ENCODE data around the gene LGSN. TPM values are rescaled to one million over a fixed set of nuclear protein-coding genes. Genes with fewer than 3 reads are reported as not detected.
"Not testable (repeated sequence)": the region's sequence is repeated elsewhere in the genome, so short reads cannot be mapped to it uniquely, and the experiment has no call there.

LGSN gene
- total RNA-seq, 1 donor from 2014 or later: not detected

DNA sequence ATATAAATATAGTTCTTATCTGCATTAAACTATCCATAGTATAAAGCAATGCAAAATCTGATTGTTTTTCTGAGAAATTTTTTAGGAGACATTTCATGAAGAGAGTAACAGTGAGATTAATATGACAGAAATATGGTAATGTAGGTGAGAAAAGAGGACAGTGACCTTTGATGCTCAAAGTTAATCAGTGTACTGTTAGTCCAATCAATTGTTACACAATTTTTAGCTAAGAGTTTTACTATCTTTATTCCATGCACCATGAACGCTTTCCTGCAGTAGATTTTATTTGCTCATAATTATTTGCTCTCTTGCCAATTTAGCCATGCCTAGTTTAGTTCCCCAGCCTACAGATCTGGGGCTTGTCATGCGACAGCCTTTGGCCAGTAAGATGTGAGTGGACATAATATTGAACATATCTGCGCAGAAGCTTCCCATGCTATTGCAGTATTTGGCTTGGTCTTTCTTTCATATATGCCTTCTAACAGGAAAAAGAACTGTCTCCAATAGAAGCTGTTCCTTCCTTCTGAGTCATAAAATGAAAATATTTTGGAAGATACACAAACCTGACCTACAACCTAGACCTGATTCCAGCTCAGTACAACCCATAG, 69.8 kb downstream of the LGSN start:
- H3K27me3 Mint-ChIP-seq (ENCODE audit: low read depth): no peaks in the 10 kb centered on the region

DNA sequence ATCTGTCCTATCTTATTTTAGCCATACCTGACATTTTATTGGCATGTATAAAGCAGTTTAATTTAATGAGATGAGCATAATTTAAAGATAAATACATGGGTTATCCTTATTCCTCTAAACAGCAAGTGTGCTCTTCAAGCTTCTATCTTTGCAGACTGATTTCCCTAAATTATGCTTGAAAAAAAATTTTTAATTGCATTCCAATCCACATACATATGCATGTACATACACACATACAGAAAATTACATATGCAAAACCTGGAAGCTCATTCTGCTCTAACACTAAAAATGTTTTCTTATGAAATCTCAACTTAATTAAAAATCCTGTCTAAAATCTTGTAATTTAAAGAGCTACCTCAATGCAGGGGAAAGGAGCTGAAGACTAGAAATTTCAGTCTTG, 73.2 kb downstream of the LGSN start:
- TF ChIP-seq, protein P1, sequence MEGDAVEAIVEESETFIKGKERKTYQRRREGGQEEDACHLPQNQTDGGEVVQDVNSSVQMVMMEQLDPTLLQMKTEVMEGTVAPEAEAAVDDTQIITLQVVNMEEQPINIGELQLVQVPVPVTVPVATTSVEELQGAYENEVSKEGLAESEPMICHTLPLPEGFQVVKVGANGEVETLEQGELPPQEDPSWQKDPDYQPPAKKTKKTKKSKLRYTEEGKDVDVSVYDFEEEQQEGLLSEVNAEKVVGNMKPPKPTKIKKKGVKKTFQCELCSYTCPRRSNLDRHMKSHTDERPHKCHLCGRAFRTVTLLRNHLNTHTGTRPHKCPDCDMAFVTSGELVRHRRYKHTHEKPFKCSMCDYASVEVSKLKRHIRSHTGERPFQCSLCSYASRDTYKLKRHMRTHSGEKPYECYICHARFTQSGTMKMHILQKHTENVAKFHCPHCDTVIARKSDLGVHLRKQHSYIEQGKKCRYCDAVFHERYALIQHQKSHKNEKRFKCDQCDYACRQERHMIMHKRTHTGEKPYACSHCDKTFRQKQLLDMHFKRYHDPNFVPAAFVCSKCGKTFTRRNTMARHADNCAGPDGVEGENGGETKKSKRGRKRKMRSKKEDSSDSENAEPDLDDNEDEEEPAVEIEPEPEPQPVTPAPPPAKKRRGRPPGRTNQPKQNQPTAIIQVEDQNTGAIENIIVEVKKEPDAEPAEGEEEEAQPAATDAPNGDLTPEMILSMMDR (IDR thresholded peaks at IDR 0.05; ENCODE audit: unreplicated experiment): no peak
- no peak overlapping the region for H3K4me3 Mint-ChIP-seq
- H3K36me3 Mint-ChIP-seq: no peaks in the 10 kb centered on the region
- no peaks in the 10 kb centered on the region for H3K4me1 Mint-ChIP-seq
- H3K27me3 Mint-ChIP-seq (ENCODE audit: low read depth): no peaks in the 10 kb centered on the region
- no peak overlapping the region for H3K27ac Mint-ChIP-seq
- DNase-seq (ENCODE audit: low spot score in 2 of 2, unreplicated experiment in 2 of 2): no peak
- H3K9me3 Mint-ChIP-seq: no peaks in the 10 kb centered on the region

More for the DNA sequence above, 69.8 kb downstream of the LGSN start:
- TF ChIP-seq, protein P1 (IDR thresholded peaks at IDR 0.05; ENCODE audit: unreplicated experiment): no peak
- Mint-ChIP-seq H3K4me3 (no peak overlapping the region), H3K4me1 (no peaks in the 10 kb centered on the region), H3K36me3 (no peaks in the 10 kb centered on the region), H3K27ac (no peak overlapping the region), H3K9me3 (peaks cover 4% of the 10 kb centered on the region)
- DNase-seq (ENCODE audit: low spot score in 2 of 2, unreplicated experiment in 2 of 2): no peak

DNA sequence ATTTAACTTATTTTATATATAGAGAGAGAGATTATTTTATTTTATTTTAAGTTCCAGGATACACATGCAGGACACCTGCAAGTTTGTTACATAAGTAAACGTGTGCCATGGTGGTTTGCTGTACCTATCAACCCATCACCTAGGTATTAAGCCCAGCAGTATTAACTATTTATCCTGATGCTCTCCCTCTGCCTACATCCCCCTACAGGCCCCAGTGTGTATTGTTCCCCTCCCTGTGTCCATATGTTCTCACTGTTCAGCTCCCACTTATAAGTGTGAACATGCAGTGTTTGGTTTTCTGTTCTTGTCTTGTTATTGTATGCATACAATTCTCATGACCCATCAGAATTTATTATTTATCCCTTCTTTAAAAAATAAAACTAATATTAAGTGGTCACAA, 73.9 kb downstream of the LGSN start:
- H3K4me3 Mint-ChIP-seq: no peak overlapping the region
- no peak for DNase-seq (ENCODE audit: low spot score in 2 of 2, unreplicated experiment in 2 of 2)
- H3K27me3 Mint-ChIP-seq (ENCODE audit: low read depth): no peaks in the 10 kb centered on the region
- H3K36me3 Mint-ChIP-seq: no peaks in the 10 kb centered on the region
- H3K27ac Mint-ChIP-seq: no peak overlapping the region
- no peaks in the 10 kb centered on the region for H3K9me3 Mint-ChIP-seq
- TF ChIP-seq, protein P1 (IDR thresholded peaks at IDR 0.05; ENCODE audit: unreplicated experiment): no peak
- no peaks in the 10 kb centered on the region for H3K4me1 Mint-ChIP-seq

DNA sequence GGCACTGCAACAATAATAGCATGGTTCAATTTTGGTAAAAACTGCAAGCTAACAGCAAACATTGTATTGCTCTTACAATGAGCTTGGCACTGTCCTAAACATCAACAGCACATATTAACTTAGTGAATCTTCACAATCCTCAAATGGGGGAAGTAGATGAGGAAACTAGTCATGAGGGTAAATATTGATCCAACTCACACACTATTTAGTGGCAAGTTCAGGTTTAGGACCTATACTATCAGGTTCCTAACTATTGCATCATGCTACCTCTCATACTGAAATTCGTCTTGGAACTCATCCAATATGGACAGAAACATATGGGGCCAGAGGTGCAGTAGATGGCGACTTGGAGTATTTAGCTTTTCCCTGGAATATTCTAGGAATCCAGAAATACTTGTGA, 74.4 kb downstream of the LGSN start:
- Mint-ChIP-seq H3K27ac (no peak overlapping the region), H3K4me3 (no peak overlapping the region), H3K36me3 (no peaks in the 10 kb centered on the region), H3K27me3 (ENCODE audit: low read depth) (no peaks in the 10 kb centered on the region), H3K4me1 (no peaks in the 10 kb centered on the region), H3K9me3 (no peaks in the 10 kb centered on the region)
- DNase-seq (ENCODE audit: low spot score in 2 of 2, unreplicated experiment in 2 of 2): no peak
- TF ChIP-seq, protein P1 (IDR thresholded peaks at IDR 0.05; ENCODE audit: unreplicated experiment): no peak

DNA sequence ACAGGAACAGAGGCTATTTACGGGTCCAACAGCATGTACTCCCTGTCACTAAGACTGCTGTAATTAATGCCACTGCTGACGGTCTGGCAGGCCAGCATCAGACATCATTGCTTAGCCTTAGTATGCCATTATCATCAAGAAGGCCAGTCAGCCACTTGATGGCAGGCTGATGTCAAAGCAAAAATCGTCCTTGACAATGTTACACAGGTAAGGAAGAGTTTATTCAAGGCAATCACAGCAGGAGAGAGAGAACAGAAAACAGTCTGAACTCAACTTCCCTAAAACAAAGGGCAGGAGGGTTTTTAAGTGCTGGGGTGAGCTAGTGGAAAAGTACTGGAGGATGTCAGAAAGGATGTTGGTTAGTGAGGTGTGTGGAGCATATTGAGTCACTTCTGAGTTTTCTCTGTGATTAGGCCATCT, 83.4 kb downstream of the LGSN start:
- Mint-ChIP-seq H3K27me3 (ENCODE audit: low read depth) (no peaks in the 10 kb centered on the region), H3K4me3 (no peak overlapping the region), H3K9me3 (peaks cover 33% of the 10 kb centered on the region), H3K27ac (no peak overlapping the region), H3K36me3 (no peaks in the 10 kb centered on the region), H3K4me1 (no peaks in the 10 kb centered on the region)
- TF ChIP-seq, protein P1 (IDR thresholded peaks at IDR 0.05; ENCODE audit: unreplicated experiment): no peak
- DNase-seq (ENCODE audit: low spot score in 2 of 2, unreplicated experiment in 2 of 2): no peak

DNA sequence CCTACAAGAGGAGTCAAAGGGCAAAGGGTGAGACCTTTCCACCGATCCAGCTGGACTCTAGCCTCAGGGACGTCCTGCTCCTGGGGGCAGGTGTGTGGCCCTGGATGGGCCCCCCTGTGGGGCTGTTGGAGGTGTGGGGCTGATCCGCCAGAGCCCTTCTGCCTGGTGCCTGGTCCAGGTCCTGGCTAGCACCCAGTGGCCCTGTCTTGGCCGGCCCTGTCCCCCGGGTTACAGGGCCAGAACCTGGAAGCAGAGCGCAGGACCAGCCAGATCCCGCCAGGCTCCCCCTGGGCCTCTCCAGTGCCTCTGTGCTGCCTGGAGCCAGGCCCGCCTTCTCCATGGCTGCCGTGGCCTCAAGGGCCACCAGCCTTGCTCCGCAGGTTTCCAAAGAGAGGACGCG, 89.3 kb downstream of the LGSN start:
- not testable (repeated sequence) for DNase-seq (ENCODE audit: low spot score in 2 of 2, unreplicated experiment in 2 of 2); H3K27me3 Mint-ChIP-seq (ENCODE audit: low read depth); H3K4me1 Mint-ChIP-seq; H3K4me3 Mint-ChIP-seq; H3K27ac Mint-ChIP-seq; H3K36me3 Mint-ChIP-seq
- H3K9me3 Mint-ChIP-seq: peaks cover 35% of the 10 kb centered on the region

DNA sequence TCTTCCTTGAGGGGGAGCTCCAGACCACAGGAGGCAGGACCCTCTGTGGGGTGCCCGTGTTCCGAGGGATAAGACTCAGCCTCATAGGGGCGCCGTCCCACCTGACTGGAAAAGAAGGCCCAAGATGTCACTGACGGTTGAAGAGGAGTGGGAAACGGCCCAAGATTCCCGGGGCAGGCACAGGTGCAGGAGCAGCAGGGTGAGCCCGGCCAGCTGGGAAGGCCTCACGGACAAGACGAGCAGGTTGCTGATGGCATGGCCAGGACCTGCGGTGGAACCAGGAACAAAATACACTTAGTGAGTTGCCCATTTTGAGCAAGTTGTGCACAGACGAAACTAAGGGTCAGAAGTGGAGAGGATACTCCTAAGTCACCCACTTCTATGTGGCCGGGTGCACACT, 89.8 kb downstream of the LGSN start:
- DNase-seq (ENCODE audit: low spot score in 2 of 2, unreplicated experiment in 2 of 2); H3K27me3 Mint-ChIP-seq (ENCODE audit: low read depth); H3K4me3 Mint-ChIP-seq; H3K4me1 Mint-ChIP-seq; H3K36me3 Mint-ChIP-seq; H3K27ac Mint-ChIP-seq: not testable (repeated sequence)
- peaks cover 31% of the 10 kb centered on the region for H3K9me3 Mint-ChIP-seq

DNA sequence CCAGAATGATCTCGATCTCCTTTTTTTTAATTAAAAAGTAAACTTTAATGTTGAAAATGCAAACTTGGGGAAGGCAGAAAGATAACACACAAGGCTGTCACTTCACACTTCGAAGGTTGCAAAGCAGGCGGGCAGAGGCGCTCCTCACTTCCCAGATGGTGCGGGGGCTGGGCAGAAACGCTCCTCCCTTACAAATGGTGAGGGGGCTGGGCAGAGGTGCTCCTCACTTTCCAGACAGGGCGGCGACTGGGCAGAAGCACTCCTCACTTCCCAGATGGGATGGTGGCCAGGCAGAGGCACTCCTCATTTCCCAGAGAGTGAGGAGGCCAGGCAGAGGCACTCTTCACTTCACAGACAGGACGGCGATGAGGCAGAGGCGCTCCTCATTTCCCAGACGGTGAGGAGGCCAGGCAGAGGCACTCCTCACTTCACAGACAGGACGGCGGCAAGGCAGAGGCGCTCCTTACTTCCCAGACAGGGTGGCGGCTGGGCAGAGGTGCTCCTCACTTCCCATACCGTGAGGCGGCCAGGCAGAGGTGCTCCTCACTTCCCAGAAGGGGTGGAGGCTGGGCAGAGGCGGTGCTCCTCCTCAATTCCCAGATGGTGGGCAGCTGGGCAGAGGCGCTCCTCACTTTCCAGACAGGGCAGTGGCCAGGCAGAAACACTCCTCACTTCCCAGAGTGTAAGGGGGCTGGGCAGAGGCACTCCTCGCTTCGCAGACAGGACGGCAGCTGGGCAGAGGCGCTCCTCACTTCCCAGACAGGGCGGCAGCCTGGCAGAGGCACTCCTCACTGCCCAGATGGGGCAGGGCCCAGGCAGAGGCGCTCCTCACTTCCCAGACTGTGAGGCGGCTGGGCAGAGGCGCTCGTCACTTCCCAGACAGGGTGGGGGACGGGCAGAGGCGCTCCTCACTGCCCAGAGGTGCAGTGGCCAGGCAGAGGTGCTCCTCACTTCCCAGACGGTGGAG, 91.6 kb downstream of the LGSN start:
- H3K27me3 Mint-ChIP-seq (ENCODE audit: low read depth); H3K4me1 Mint-ChIP-seq; H3K36me3 Mint-ChIP-seq; DNase-seq (ENCODE audit: low spot score in 2 of 2, unreplicated experiment in 2 of 2); H3K27ac Mint-ChIP-seq; H3K4me3 Mint-ChIP-seq: not testable (repeated sequence)
- H3K9me3 Mint-ChIP-seq: peaks cover 15% of the 10 kb centered on the region

DNA sequence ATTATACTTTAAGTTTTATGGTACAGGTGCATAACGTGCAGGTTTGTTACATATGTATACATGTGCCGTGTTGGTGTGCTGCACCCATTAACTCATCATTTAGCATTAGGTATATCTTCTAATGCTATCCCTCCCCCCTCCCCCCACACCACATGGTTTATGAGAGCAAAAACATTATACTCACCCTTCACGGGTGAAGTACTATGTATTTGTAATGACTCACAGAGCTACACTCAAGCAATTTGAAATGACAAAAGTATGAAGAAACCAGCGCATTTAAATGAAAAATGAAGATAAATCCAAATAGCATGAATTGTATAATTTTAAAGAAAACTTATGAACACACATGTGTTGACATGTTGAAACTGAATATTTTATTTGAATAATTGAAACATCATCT, 93.8 kb downstream of the LGSN start:
- H3K36me3 Mint-ChIP-seq; H3K27me3 Mint-ChIP-seq (ENCODE audit: low read depth); H3K4me1 Mint-ChIP-seq; H3K4me3 Mint-ChIP-seq; H3K9me3 Mint-ChIP-seq; DNase-seq (ENCODE audit: low spot score in 2 of 2, unreplicated experiment in 2 of 2); H3K27ac Mint-ChIP-seq: not testable (repeated sequence)
